ENCODE data around the gene CNTNAP5.

CNTNAP5 gene

DNA sequence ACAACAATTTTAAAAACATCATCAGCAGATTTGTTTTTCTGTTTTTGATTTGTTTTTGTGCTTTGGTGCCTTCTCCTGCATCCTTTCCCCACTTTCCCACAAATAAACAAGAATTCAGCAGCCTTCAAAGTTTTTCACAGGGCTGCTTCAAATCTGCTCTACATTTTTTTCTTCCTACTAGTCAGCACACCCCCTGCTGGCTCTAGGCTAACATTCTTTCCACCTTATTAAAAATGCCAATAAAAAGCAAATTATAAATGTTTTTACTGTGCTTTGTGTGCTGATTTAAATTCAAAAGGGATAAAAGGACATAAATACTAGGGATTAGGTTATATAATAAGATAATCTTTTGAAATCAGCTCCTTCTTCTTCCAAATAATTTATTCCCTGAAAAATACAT is 6.2 kb upstream of the CNTNAP5 start:
- no peak for DNase-seq
- H3K4me3 ChIP-seq (ENCODE audit: low read depth, low read length) = no peak overlapping the region
- in situ Hi-C loops (cut with HindIII; ENCODE audit: low pct_ligation_motif_present, low sequenced_read_pairs) = no loop called here
- H3K27me3 ChIP-seq (replicated peaks) = no peaks in the 10 kb centered on the region
- H3K27ac ChIP-seq = no peak overlapping the region
- H3K36me3 ChIP-seq (replicated peaks) = no peaks in the 10 kb centered on the region
- TF ChIP-seq, protein P1, sequence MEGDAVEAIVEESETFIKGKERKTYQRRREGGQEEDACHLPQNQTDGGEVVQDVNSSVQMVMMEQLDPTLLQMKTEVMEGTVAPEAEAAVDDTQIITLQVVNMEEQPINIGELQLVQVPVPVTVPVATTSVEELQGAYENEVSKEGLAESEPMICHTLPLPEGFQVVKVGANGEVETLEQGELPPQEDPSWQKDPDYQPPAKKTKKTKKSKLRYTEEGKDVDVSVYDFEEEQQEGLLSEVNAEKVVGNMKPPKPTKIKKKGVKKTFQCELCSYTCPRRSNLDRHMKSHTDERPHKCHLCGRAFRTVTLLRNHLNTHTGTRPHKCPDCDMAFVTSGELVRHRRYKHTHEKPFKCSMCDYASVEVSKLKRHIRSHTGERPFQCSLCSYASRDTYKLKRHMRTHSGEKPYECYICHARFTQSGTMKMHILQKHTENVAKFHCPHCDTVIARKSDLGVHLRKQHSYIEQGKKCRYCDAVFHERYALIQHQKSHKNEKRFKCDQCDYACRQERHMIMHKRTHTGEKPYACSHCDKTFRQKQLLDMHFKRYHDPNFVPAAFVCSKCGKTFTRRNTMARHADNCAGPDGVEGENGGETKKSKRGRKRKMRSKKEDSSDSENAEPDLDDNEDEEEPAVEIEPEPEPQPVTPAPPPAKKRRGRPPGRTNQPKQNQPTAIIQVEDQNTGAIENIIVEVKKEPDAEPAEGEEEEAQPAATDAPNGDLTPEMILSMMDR (IDR thresholded peaks at IDR 0.05; ENCODE audit: low read depth, low read length, missing control alignments) = no peak

DNA sequence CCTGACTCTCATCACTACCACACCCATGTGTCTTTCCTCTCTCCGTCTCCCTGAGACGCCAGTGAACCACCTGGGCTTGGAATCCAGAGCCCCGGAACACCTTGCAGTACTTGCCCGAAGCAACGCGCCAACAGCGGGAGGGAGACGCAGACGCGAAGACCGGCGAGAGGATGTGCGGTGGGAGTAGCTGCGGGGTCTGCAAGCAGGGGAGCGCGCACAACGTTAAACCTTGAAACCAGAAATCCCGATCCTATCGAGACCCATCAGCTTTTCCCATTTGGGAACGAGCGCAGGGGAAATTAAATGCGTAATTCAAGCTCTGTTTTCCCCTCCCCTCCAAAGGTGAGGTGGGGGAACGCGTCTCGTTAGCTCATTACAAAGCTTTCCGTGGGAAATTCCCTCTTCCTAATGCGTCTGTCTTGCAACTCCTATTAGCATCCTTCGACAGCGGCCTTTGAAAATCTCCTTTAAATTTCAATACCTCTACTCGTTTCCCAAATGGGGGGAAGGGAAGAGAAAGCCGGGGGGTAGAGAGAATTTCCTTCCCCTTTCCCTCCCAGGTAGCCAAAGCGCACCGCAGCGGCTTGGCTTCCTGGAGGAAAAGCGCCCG is 421 bp upstream of the CNTNAP5 start:
- DNase-seq = no peak
- H3K27ac ChIP-seq = no peak overlapping the region

DNA sequence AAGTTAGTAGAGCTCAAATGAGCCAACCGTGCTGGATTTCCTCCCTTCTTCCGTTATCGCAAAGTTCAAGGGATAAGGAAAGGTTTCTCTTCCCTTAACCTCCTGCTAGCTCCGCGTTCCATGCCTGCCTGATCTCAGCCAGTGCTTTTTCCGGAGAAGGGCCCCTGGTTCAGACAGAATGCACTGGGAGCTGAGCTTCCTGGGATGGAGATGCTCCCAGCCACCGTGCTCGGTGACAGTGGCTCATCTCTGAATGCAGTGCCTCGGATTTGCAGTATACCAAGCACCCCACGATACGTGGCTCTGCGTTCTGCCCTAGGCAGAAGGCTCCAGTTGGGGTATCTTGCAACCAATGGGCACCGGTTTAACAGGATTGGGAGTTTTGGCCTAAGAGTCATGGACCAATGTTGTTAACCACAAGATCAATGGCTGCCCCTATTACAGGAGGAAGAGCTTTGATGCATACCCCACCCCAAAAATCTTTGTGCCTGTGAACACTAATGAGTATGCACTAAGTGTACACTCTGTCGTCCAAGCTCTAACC is 876 bp downstream of the CNTNAP5 start:
- DNase-seq = no peak
- no peak overlapping the region for H3K4me3 ChIP-seq (ENCODE audit: low read depth, low read length)
- H3K36me3 ChIP-seq (replicated peaks) = no peaks in the 10 kb centered on the region
- in situ Hi-C loops (cut with HindIII; ENCODE audit: low pct_ligation_motif_present, low sequenced_read_pairs) = no loop called here
- no peak overlapping the region for H3K27ac ChIP-seq
- no peaks in the 10 kb centered on the region for H3K27me3 ChIP-seq (replicated peaks)
- TF ChIP-seq, protein P1 (IDR thresholded peaks at IDR 0.05; ENCODE audit: low read depth, low read length, missing control alignments) = no peak

More for the DNA sequence above, 421 bp upstream of the CNTNAP5 start:
- in situ Hi-C loops (cut with HindIII; ENCODE audit: low pct_ligation_motif_present, low sequenced_read_pairs) = no loop called here
- Histone ChIP-seq H3K4me3 (ENCODE audit: low read depth, low read length) (no peak overlapping the region), H3K27me3 (replicated peaks) (no peaks in the 10 kb centered on the region), H3K36me3 (replicated peaks) (no peaks in the 10 kb centered on the region)
- TF ChIP-seq, protein P1 (IDR thresholded peaks at IDR 0.05; ENCODE audit: low read depth, low read length, missing control alignments) = no peak

DNA sequence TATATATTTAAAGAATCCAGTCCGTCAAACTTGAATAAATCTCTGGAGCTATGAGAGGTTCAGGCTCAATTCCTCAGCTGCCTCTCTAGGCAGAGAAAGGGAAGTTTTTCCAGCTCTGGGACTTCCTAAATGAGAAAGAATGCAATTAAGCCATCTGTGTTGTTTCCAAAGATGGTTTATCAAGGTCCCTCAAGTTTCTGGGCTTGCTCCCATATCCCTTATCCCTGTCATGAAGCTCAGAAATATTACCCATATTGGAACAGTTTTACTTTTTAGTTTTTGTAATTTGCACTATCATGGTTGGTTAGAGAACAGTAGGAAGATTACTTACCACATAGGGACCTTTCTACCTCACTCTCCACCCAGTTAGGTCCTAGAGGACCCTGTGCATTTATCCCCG is 1.4 kb downstream of the CNTNAP5 start:
- Histone ChIP-seq H3K27ac (no peak overlapping the region), H3K27me3 (replicated peaks) (no peaks in the 10 kb centered on the region), H3K36me3 (replicated peaks) (no peaks in the 10 kb centered on the region), H3K4me3 (ENCODE audit: low read depth, low read length) (no peak overlapping the region)
- TF ChIP-seq, protein P1 (IDR thresholded peaks at IDR 0.05; ENCODE audit: low read depth, low read length, missing control alignments) = no peak
- in situ Hi-C loops (cut with HindIII; ENCODE audit: low pct_ligation_motif_present, low sequenced_read_pairs) = no loop called here
- no peak for DNase-seq

DNA sequence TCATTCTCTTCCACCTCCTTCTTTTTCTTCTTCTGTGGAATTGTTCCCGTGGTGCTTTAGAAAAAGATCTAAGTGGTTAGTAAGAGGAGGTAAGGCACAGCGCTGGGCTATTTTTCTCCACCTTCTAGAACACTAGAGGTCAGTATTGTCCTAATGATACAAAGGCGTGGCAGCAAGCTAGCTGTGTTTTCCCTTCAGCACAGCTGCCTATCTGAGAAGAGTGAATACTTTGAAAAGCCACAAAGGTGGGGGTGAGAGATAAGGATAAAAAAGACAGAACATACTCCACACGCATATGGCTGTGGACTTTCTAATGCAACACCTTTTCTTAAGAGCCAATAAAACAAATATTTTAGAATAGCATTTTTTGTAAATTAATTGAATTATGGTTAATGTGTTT is 2.1 kb downstream of the CNTNAP5 start:
- Histone ChIP-seq H3K4me3 (ENCODE audit: low read depth, low read length) (no peak overlapping the region), H3K27me3 (replicated peaks) (no peaks in the 10 kb centered on the region), H3K27ac (no peak overlapping the region), H3K36me3 (replicated peaks) (no peaks in the 10 kb centered on the region)
- TF ChIP-seq, protein P1 (IDR thresholded peaks at IDR 0.05; ENCODE audit: low read depth, low read length, missing control alignments) = peak; percentile 69
- in situ Hi-C loops (cut with HindIII; ENCODE audit: low pct_ligation_motif_present, low sequenced_read_pairs) = no loop called here
- peak; percentile 36 for DNase-seq

DNA sequence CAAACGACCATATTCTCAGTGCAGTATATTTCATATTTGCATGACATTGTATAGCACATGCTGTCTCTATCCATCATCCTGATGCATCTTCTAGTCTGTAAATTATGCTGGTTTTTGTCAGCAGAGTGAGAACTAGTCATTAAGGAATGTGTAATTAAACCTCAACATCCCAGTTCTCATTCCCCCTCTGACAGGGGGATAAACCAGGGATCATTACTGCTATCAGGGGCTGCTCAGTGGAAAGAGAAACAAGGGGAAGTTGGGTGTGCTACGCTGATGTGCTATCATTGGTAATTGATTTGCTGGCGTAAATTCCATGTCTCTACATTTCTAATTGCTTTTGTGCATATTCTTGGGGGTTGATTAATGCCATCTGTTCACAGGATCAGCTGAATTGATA is 7.7 kb downstream of the CNTNAP5 start:
- TF ChIP-seq, protein P1 (IDR thresholded peaks at IDR 0.05; ENCODE audit: low read depth, low read length, missing control alignments) = no peak
- no peak for DNase-seq
- in situ Hi-C loops (cut with HindIII; ENCODE audit: low pct_ligation_motif_present, low sequenced_read_pairs) = no loop called here

More for the DNA sequence above, 7.7 kb downstream of the CNTNAP5 start:
- Histone ChIP-seq H3K4me3 (ENCODE audit: low read depth, low read length) (no peak overlapping the region), H3K27me3 (replicated peaks) (no peaks in the 10 kb centered on the region), H3K36me3 (replicated peaks) (no peaks in the 10 kb centered on the region), H3K27ac (no peak overlapping the region)

Measured in brain microvascular endothelial cell (primary cell).